Rectal smooth muscle tissue (tissue), 1 donor: ENCODE measurements around the gene LRP1-AS.

ENCODE experiments used
- H3K27ac ChIP-seq: one replicate; pipeline ENCODE4 v1.7.0; 2013; ENCODE audit warnings: low read depth, low read length, inconsistent platforms
- H3K27me3 ChIP-seq: one replicate; pipeline ENCODE4 v1.7.0; 2013; ENCODE audit warnings: low read length; ENCODE audit not compliant: control insufficient read depth, insufficient read depth
- H3K36me3 ChIP-seq: one replicate; pipeline ENCODE4 v1.7.0; 2013; ENCODE audit warnings: low read length; ENCODE audit not compliant: control insufficient read depth, insufficient read depth
- H3K4me1 ChIP-seq: one replicate; pipeline ENCODE4 v1.7.0; 2013; ENCODE audit warnings: low read length; ENCODE audit not compliant: control insufficient read depth, insufficient read depth
- H3K4me3 ChIP-seq: one replicate; pipeline ENCODE4 v1.7.0; 2013; ENCODE audit warnings: low read length
- H3K9ac ChIP-seq: one replicate; pipeline ENCODE4 v1.7.0; 2013; ENCODE audit warnings: low read length

LRP1-AS gene

DNA sequence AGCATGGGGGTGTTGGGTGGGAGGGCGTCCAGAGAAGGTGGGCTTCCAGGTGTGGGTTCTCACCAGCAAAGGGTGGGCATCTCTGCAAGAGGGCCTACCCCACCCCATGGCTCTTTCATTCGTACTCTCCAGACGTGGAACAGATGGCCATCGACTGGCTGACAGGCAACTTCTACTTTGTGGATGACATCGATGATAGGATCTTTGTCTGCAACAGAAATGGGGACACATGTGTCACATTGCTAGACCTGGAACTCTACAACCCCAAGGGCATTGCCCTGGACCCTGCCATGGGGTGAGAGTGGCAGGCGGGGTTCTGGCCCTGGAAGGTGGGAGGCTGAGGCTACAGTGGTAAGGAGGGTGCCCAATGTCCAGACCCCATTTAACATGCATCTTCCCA, 6.7 kb upstream of the LRP1-AS start:
- Histone ChIP-seq H3K27me3 (no peaks in the 10 kb centered on the region), H3K36me3 (peaks cover 30% of the 10 kb centered on the region), H3K4me1 (peaks cover 26% of the 10 kb centered on the region), H3K27ac (no peak overlapping the region), H3K4me3 (no peak overlapping the region), H3K9ac (no peak overlapping the region)

GRCh38 chr12:57153415-57153997, 6.1 kb upstream of the LRP1-AS start:
- Histone ChIP-seq H3K9ac (no peak overlapping the region), H3K4me3 (no peak overlapping the region), H3K36me3 (peaks cover 29% of the 10 kb centered on the region), H3K27ac (peak overlapping the region; percentile 74), H3K27me3 (no peaks in the 10 kb centered on the region), H3K4me1 (peaks cover 25% of the 10 kb centered on the region)

DNA sequence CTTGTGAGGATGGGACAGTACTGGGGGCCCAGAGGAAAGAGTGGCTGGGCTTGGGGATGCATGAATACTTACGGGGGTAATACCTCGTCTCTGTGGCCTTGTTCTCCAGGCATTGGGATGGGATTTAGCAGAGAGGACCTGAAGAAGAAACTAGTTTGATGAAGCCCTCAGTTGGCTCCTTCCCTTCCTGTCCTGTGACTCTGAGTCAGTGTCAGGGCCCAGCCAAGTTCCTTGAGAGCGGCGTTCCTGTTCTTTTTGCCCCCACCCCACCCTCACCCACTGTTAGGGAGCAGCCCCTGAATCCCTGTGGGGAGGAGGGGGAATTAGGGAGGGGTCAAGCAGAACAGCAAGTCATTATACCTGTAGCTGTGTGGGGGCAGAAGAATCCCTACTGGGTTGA, 5.2 kb upstream of the LRP1-AS start:
- no peak overlapping the region for H3K9ac ChIP-seq
- H3K27me3 ChIP-seq: no peaks in the 10 kb centered on the region
- H3K27ac ChIP-seq: peak overlapping the region; percentile 74
- peaks cover 25% of the 10 kb centered on the region for H3K36me3 ChIP-seq
- peaks cover 25% of the 10 kb centered on the region for H3K4me1 ChIP-seq
- peak overlapping the region; percentile 10 for H3K4me3 ChIP-seq

DNA sequence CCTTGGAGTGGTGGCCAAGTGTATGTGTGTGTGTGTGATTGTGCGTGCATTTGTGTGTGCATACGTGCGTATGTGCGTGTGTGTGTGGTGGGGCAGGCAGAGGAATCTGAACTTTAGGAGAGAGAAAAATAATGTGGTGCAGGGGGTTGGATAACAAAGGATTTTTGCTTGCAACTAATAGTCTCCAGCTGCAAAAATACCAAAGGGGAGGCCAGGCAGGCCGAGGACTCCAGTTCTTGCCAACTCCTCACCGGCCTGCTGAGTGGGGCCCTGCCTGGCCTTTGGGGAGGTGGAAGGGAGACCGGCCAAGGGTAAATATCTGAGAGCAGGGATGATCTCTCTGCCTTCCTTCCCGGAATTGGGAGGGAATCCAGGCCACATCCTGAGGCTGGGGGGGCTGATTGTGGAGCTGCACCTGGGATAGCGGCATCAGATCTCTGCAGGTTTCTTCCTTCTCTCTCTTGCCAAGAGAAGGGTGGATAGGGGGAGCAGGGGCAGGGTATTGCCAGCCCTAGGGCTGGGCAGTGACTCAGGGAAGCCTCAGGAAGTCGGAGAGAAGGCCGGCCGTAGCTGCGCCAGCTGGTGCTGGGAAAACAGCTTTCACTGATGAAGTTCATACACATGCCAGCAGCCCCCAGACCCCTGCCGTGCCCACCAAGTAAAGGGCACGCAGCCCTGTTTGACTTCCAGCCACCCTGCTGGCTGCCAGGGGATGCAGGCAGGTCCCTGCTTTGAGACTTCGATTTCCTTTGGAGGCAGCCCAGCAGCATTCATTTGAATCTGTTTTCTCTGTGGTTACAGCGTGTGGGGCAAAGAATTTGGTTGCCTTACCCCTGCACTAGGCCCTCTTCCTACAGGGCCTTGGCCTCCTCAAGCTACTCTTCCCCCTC, 4.6 kb upstream of the LRP1-AS start:
- Histone ChIP-seq H3K27me3 (no peaks in the 10 kb centered on the region), H3K4me3 (peak overlapping the region; percentile 10), H3K9ac (no peak overlapping the region), H3K27ac (peak overlapping the region; percentile 74), H3K4me1 (peaks cover 25% of the 10 kb centered on the region), H3K36me3 (peaks cover 23% of the 10 kb centered on the region)

DNA sequence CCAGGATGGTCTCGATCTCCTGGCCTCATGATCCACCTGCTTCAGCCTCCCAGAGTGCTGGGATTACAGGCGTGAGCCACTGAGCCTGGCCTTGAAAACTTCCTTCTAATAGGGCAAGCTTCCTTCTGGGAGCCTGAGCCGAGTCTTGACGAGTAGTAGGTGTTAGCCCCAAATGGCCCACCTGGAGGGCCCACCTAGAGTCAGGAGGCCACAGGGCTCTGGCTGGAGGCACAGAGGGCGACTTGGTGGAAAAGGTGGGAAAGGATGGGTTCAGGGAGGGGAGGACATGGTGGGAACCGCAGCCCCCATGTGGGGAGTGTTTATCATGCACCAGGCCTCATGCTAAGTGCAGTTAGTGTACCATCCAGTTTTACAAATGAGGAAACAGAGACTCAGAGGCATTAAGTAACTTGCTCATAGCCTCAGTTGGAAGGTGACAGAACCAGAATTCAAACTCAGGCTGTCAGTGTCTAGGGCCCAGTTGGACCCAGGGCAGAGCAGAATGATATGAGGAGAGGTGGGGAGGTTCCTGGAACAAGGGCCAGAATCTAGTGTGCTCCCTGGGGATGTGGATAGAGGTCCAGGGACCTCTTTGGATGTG, 3.1 kb upstream of the LRP1-AS start:
- Histone ChIP-seq H3K4me1 (peaks cover 25% of the 10 kb centered on the region), H3K36me3 (peaks cover 18% of the 10 kb centered on the region), H3K27ac (peak overlapping the region; percentile 32), H3K9ac (no peak overlapping the region), H3K4me3 (no peak overlapping the region), H3K27me3 (no peaks in the 10 kb centered on the region)

DNA sequence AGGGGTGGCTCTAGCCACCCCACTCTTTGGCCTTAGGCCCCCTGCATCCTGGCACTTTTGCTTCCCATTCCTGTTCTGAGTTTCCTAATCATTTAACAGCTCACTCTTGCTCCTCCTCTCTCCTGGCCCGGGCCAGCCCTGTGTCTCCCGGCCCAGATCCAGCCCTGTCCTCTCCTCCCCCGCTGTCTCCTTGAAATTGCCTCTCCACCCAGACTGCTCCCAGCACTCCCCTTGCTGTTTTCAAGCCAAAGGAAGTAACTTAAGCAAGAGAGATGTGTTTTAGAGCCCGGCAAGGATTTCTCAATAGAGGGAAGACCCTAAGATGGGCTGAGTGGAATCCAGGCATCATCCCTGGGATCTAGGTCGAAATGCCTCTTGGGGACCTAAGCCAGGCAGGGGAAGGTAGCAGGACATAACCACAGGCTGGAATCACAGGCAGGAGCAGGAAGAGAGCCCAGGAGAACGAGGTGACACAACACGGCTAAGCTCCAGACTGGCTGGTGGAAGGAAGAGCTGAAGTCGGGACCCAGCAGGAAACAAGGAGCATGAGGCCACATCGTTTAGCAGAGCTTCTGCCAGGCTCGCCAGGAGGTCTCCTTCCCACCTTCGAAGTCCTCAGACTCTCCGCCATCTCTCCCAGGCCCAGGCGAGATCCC, 2.0 kb upstream of the LRP1-AS start:
- peaks cover 25% of the 10 kb centered on the region for H3K4me1 ChIP-seq
- no peaks in the 10 kb centered on the region for H3K27me3 ChIP-seq
- H3K9ac ChIP-seq: no peak overlapping the region
- H3K4me3 ChIP-seq: peak overlapping the region; percentile 7
- peaks cover 18% of the 10 kb centered on the region for H3K36me3 ChIP-seq
- peak overlapping the region; percentile 71 for H3K27ac ChIP-seq

DNA sequence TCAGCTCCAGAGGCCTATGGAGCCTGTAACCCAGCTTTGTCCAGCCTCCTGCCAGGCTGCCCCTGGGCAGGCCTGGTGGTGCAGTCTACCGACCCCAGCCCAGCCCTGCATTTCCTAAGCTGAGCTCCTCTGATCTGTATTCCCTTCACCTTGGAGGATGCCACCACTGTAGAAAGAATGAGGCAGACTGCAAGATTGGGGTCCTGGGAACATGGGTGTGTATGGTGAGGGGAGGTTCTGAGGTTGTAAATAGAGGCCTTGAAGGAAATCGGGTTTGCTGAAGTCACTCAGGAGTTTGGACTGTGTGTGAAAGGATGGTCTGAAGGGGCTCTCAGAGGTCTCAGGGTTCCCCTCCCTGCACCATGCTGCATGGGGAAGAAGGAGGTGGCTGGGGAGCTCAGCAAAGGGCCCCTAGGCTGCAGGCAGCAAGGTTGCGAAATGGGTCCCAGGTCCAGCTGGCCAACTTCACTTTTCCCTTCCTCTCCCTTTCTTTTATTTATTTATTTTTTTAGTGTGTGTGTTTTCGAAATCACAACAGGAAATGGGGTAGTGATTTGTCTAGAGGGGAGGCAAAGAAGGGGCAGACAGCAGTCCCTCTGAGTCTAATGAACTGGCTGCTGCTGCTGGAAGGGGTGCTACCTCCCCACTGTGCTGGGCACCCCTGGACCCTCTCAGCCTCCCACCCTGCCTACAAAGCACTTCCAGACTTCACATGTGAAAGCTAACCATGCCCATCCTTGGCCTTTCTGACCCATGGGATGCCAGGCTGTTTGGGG, 1.2 kb upstream of the LRP1-AS start:
- Histone ChIP-seq H3K9ac (no peak overlapping the region), H3K4me1 (peaks cover 25% of the 10 kb centered on the region), H3K27me3 (no peaks in the 10 kb centered on the region), H3K27ac (peak overlapping the region; percentile 71), H3K4me3 (peak overlapping the region; percentile 7), H3K36me3 (peaks cover 15% of the 10 kb centered on the region)

GRCh38 chr12:57146092-57146491, 1.3 kb downstream of the LRP1-AS start:
- peaks cover 31% of the 10 kb centered on the region for H3K36me3 ChIP-seq

DNA sequence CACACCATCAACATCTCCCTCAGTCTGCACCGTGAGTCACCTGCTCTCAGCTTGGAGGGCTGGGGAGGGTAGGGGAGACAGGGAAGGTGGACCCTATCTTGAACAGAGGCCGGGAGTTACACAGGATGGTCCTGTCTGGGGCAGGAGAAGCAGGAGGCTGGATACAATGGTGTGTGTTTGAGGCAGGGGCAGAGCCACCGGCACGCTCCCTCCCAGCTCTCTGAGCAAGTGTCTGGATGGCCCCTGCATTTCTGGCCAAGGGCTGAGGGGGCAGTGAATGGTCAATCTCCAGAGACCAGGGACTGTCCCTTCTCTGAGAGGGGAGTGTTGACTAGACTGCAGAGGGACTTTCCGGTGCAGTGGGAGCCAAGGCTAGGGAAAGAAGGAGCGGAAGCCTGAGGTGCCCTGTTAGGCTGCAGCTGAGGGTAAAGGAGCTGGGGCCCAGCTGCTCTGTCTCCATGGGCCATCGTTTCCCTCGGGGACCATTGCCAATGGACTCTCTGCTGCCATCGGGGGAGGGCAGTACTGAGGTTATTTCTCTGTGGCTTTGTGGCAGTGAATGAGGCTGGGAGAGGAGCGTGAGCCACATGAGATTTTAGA, 1.9 kb downstream of the LRP1-AS start:
- Histone ChIP-seq H3K36me3 (peaks cover 31% of the 10 kb centered on the region), H3K4me1 (peaks cover 3% of the 10 kb centered on the region), H3K9ac (no peak overlapping the region), H3K4me3 (no peak overlapping the region), H3K27me3 (no peaks in the 10 kb centered on the region), H3K27ac (no peak overlapping the region)

More at GRCh38 chr12:57146092-57146491, 1.3 kb downstream of the LRP1-AS start:
- H3K4me3 ChIP-seq: no peak overlapping the region
- H3K27ac ChIP-seq: no peak overlapping the region
- H3K4me1 ChIP-seq: peaks cover 8% of the 10 kb centered on the region
- no peak overlapping the region for H3K9ac ChIP-seq
- no peaks in the 10 kb centered on the region for H3K27me3 ChIP-seq

DNA sequence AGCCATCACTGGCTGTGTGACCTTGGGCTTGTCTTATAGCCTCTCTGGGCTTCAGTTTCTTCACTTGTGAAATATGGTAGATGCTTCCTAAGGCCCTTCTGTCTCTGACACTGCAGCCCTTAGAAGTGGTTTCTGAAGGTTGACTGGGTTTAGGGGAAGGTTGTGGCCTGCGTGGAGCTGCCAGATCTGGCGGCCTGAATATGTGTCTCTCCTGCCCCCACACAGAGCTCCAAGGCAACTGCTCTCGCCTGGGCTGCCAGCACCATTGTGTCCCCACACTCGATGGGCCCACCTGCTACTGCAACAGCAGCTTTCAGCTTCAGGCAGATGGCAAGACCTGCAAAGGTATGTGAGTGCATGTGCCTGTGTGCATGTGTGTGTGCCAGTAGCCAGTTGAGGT, 4.0 kb downstream of the LRP1-AS start:
- Histone ChIP-seq H3K4me3 (no peak overlapping the region), H3K9ac (no peak overlapping the region), H3K27ac (no peak overlapping the region), H3K4me1 (no peaks in the 10 kb centered on the region), H3K36me3 (peaks cover 35% of the 10 kb centered on the region), H3K27me3 (no peaks in the 10 kb centered on the region)

- Histone ChIP-seq H3K36me3 (peaks cover 35% of the 10 kb centered on the region), H3K4me1 (no peaks in the 10 kb centered on the region), H3K4me3 (no peak overlapping the region), H3K27me3 (no peaks in the 10 kb centered on the region), H3K27ac (peak overlapping the region; percentile 13), H3K9ac (no peak overlapping the region)
These were observed 4.7 kb downstream of the LRP1-AS start for GRCh38 chr12:57142727-57143126.
